GM23338 (cell line): ENCODE measurements around the gene FOCAD. TPM values are rescaled to one million over a fixed set of nuclear protein-coding genes. Genes with fewer than 3 reads are reported as not detected.

Experiments
- ATAC-seq: fragments of 200-7000 bp; cut with Tn5 transposase; 3 replicates; pipeline ENCODE4 v1.9.1; 2020
- DNase-seq: peaks from one replicate; pipeline ENCODE4 v3.0.0-alpha.2; 2015; ENCODE audit warnings: low spot score
- H2AFZ ChIP-seq: fragments of 200-600 bp; sonication (generic); 2 replicates; pipeline ENCODE4 v1.8.0; 2016; ENCODE audit warnings: antibody characterized with exemption, mild to moderate bottlenecking, moderate library complexity
- H3F3A ChIP-seq: fragments of 200-600 bp; sonication (generic); replicated peaks from 2 replicates; pipeline ENCODE4 v1.8.0; 2017; ENCODE audit warnings: antibody characterized with exemption, mixed run types, low read depth
- H3K27ac ChIP-seq: fragments of 200-600 bp; sonication (generic); 2 replicates; pipeline ENCODE4 v1.6.1; 2016; ENCODE audit warnings: low read depth
- H3K27me3 ChIP-seq: fragments of 200-600 bp; sonication (generic); 2 replicates; pipeline ENCODE4 v1.8.0; 2016; ENCODE audit warnings: mild to moderate bottlenecking, mixed run types, moderate library complexity; ENCODE audit not compliant: insufficient read depth
- H3K36me3 ChIP-seq: fragments of 200-600 bp; sonication (generic); 2 replicates; pipeline ENCODE4 v1.8.0; 2016; ENCODE audit warnings: mild to moderate bottlenecking; ENCODE audit not compliant: insufficient read depth
- H3K4me1 ChIP-seq: fragments of 200-600 bp; sonication (generic); 2 replicates; pipeline ENCODE4 v1.8.0; 2016; ENCODE audit warnings: mild to moderate bottlenecking, moderate library complexity; ENCODE audit not compliant: insufficient read depth
- H3K4me2 ChIP-seq: fragments of 200-600 bp; sonication (generic); 2 replicates; pipeline ENCODE4 v1.7.1; 2017; ENCODE audit warnings: mixed run types
- H3K4me3 ChIP-seq: fragments of 200-600 bp; sonication (generic); 2 replicates; pipeline ENCODE4 v1.6.1; 2016; ENCODE audit warnings: mixed run types
- H3K79me2 ChIP-seq: fragments of 200-600 bp; sonication (generic); replicated peaks from 2 replicates; pipeline ENCODE4 v1.8.0; 2017; ENCODE audit warnings: mild to moderate bottlenecking; ENCODE audit not compliant: insufficient read depth
- H3K9me2 ChIP-seq: fragments of 200-600 bp; sonication (generic); 2 replicates; pipeline ENCODE4 v1.8.0; 2017; ENCODE audit not compliant: insufficient read depth
- H4K20me1 ChIP-seq: fragments of 200-600 bp; sonication (generic); replicated peaks from 2 replicates; pipeline ENCODE4 v1.8.0; 2017; ENCODE audit warnings: mild to moderate bottlenecking; ENCODE audit not compliant: insufficient read depth
- H3K27ac Mint-ChIP-seq: 2 replicates; pipeline ENCODE4 v1.8.0; 2020; ENCODE audit warnings: inconsistent platforms, mild to moderate bottlenecking, moderate library complexity, mixed read lengths
- H3K27me3 Mint-ChIP-seq: 3 replicates; pipeline ENCODE4 v1.8.0; 2022; ENCODE audit warnings: low read depth, mild to moderate bottlenecking, moderate library complexity, mixed read lengths, inconsistent platforms; ENCODE audit not compliant: insufficient read depth, poor library complexity
- H3K36me3 Mint-ChIP-seq: 3 replicates; pipeline ENCODE4 v1.8.0; 2021; ENCODE audit warnings: low read depth, mild to moderate bottlenecking, inconsistent platforms, moderate library complexity, mixed read lengths
- H3K4me1 Mint-ChIP-seq: 3 replicates; pipeline ENCODE4 v1.8.0; 2020; ENCODE audit warnings: mild to moderate bottlenecking, inconsistent platforms, mixed read lengths
- H3K4me3 Mint-ChIP-seq: 3 replicates; pipeline ENCODE4 v1.8.0; 2021; ENCODE audit warnings: moderate library complexity, mild to moderate bottlenecking, inconsistent platforms, mixed read lengths
- H3K9me3 Mint-ChIP-seq: 3 replicates; pipeline ENCODE4 v1.8.0; 2020; ENCODE audit warnings: moderate library complexity, mild to moderate bottlenecking, inconsistent platforms, mixed read lengths
- CREB1 ChIP-seq: fragments of 250-450 bp; sonication (Bioruptor Pico); IDR thresholded peaks from 2 replicates; pipeline ENCODE4 v1.5.0; 2020; ENCODE audit warnings: low read depth, mild to moderate bottlenecking, moderate library complexity
- CTCF ChIP-seq, 2 experiments: fragments of 200-600 bp in 1 of 2; sonication (generic) in 1 of 2; conservative IDR thresholded peaks; 2 replicates each; pipeline versions ENCODE4 v1.5.1 to v1.6.1; 2016 to 2017; ENCODE audit warnings: antibody characterized with exemption in 2 of 2, low read depth in 2 of 2, mild to moderate bottlenecking in 2 of 2, moderate library complexity in 1 of 2
- ETS1 ChIP-seq: IDR thresholded peaks from 2 replicates; pipeline ENCODE4 v1.6.1; 2016; ENCODE audit warnings: antibody characterized with exemption
- EZH2 ChIP-seq: fragments of 200-600 bp; sonication (generic); IDR thresholded peaks from one replicate; pipeline ENCODE4 v1.8.0; 2017; ENCODE audit warnings: antibody characterized with exemption, mild to moderate bottlenecking, low read depth; ENCODE audit not compliant: unreplicated experiment
- EZH2phosphoT487 ChIP-seq: fragments of 200-600 bp; sonication (generic); IDR thresholded peaks from one replicate; pipeline ENCODE4 v1.8.1; 2018; ENCODE audit warnings: antibody characterized with exemption; ENCODE audit not compliant: unreplicated experiment
- JUNB ChIP-seq: IDR thresholded peaks from one replicate; pipeline ENCODE4 v1.6.1; 2016; ENCODE audit warnings: antibody characterized with exemption; ENCODE audit not compliant: unreplicated experiment
- NANOG ChIP-seq: IDR thresholded peaks from 2 replicates; pipeline ENCODE4 v1.6.1; 2016; ENCODE audit warnings: antibody characterized with exemption, borderline replicate concordance
- POLR2AphosphoS5 ChIP-seq: IDR thresholded peaks from 2 replicates; pipeline ENCODE4 v1.6.1; 2016; ENCODE audit warnings: antibody characterized with exemption, low read depth
- REST ChIP-seq: IDR thresholded peaks from one replicate; pipeline ENCODE4 v1.6.1; 2018; ENCODE audit warnings: antibody characterized with exemption; ENCODE audit not compliant: unreplicated experiment
- STAT1 ChIP-seq: IDR thresholded peaks from one replicate; pipeline ENCODE4 v1.6.1; 2016; ENCODE audit warnings: antibody characterized with exemption; ENCODE audit not compliant: unreplicated experiment
- ZNF114 ChIP-seq: fragments of 250-450 bp; sonication (Bioruptor Pico); IDR thresholded peaks from 2 replicates; pipeline ENCODE4 v1.5.0; 2020; ENCODE audit warnings: mild to moderate bottlenecking, moderate library complexity
- ZNF331 ChIP-seq: fragments of 250-450 bp; sonication (Bioruptor Pico); IDR thresholded peaks from 2 replicates; pipeline ENCODE4 v1.5.0; 2020; ENCODE audit warnings: low read depth, mild to moderate bottlenecking, moderate library complexity
- ZNF462 ChIP-seq: fragments of 250-450 bp; sonication (Bioruptor Pico); IDR thresholded peaks from 2 replicates; pipeline ENCODE4 v1.5.0; 2020; ENCODE audit warnings: mild to moderate bottlenecking, moderate library complexity
- polyA plus RNA-seq: library from polyadenylated mRNA; unstranded; fragments of >200 nt; fragmentation: Nextera tagmentation; extraction: Ambion mirVana; gene quantifications from 2 replicates; pipeline ENCODE4 v1.2.1, GENCODE V29; 2016
- total RNA-seq: library from RNA; depleted of rRNA; stranded (reverse); fragments of >200 nt; shearing (Covaris generic); gene quantifications from 2 replicates; pipeline ENCODE4 v1.2.3, GENCODE V29; 2014

Gene FOCAD
- total and polyA plus RNA-seq, 2 experiments from 2014 or later, result 13.7 to 66.5 TPM

- Mint-ChIP-seq H3K36me3 (no peaks in the 10 kb centered on the region), H3K9me3 (no peaks in the 10 kb centered on the region), H3K27me3 (no peaks in the 10 kb centered on the region), H3K4me3 (no peak overlapping the region), H3K27ac (no peak overlapping the region), H3K4me1 (no peaks in the 10 kb centered on the region; the same call in 1 of the 3 replicates)
- TF ChIP-seq ETS1 (no peak), ZNF462 (CRISPR knock-in tag) (no peak), ZNF114 (CRISPR knock-in tag) (no peak), CREB1 (CRISPR knock-in tag) (no peak), ZNF331 (no peak), POLR2AphosphoS5 (no peak), CTCF (conservative IDR thresholded peaks at IDR 0.05; ENCODE audit: low read depth in 2 of 2) (no peak), NANOG (no peak), JUNB (no peak), REST (no peak), STAT1 (no peak), EZH2 (no peak), EZH2phosphoT487 (no peak)
- Histone ChIP-seq H3K27ac (no peak overlapping the region), H3K79me2 (no peaks in the 10 kb centered on the region), H3K4me3 (no peak overlapping the region), H3K9me2 (no peaks in the 10 kb centered on the region), H3K4me1 (no peaks in the 10 kb centered on the region), H4K20me1 (0 out of 2 replicates have a peak, but pooled peaks cover 5% of the 10 kb centered on the region), H3K27me3 (no peaks in the 10 kb centered on the region), H2AFZ (no peak overlapping the region), H3F3A (no peaks in the 10 kb centered on the region), H3K36me3 (no peaks in the 10 kb centered on the region), H3K4me2 (no peak overlapping the region)
- DNase-seq (no peak), ATAC-seq (no peak)
Measured at GRCh38 chr9:20808002-20808401, 123.9 kb downstream of the FOCAD start.
